ENCODE measurements around the gene CFAP52.
"Not testable (repeated sequence)": the region's sequence is repeated elsewhere in the genome, so short reads cannot be mapped to it uniquely, and the experiment has no call there.

The CFAP52 gene

GRCh38 chr17:9553181-9553580 lies 23.3 kb upstream of the CFAP52 start:
- Histone ChIP-seq H3K9me3 (ENCODE audit: insufficient read depth, low read length) (no peaks in the 10 kb centered on the region), H3K9me2 (replicated peaks; ENCODE audit: insufficient read depth, low read length) (no peaks in the 10 kb centered on the region), H3K79me2 (ENCODE audit: insufficient read depth, low read length) (no peaks in the 10 kb centered on the region), H3K27me3 (ENCODE audit: low read length) (no peaks in the 10 kb centered on the region), H3F3A (ENCODE audit: insufficient read depth) (no peaks in the 10 kb centered on the region), H3K9ac (ENCODE audit: low read length) (no peak overlapping the region), H3K36me3 (ENCODE audit: low read length) (no peaks in the 10 kb centered on the region; the same call in 1 of the 2 replicates), H3K27ac (ENCODE audit: low read depth, low read length) (no peak overlapping the region), H2AFZ (ENCODE audit: low read depth, low read length, severe bottlenecking) (no peak overlapping the region), H3K4me2 (ENCODE audit: low read depth, low read length, poor library complexity, severe bottlenecking) (no peak overlapping the region), H4K20me1 (ENCODE audit: low read depth, low read length) (no peaks in the 10 kb centered on the region), H3K4me3 (ENCODE audit: insufficient read depth, low read length, poor library complexity, severe bottlenecking) (no peak overlapping the region)
- no peak for TF ChIP-seq CTCF (IDR thresholded peaks at IDR 0.05; ENCODE audit: insufficient read depth, low read length, poor library complexity, severe bottlenecking)
- no peak for TF ChIP-seq EZH2phosphoT487 (conservative IDR thresholded peaks at IDR 0.05; ENCODE audit: low read length)

GRCh38 chr17:9553596-9553995 lies 22.8 kb upstream of the CFAP52 start:
- Histone ChIP-seq H3K79me2 (ENCODE audit: insufficient read depth, low read length) (no peaks in the 10 kb centered on the region), H3K9me3 (ENCODE audit: insufficient read depth, low read length) (no peaks in the 10 kb centered on the region), H3K4me2 (ENCODE audit: low read depth, low read length, poor library complexity, severe bottlenecking) (no peak overlapping the region), H3K36me3 (ENCODE audit: low read length) (no peaks in the 10 kb centered on the region; the same call in 1 of the 2 replicates), H3K27me3 (ENCODE audit: low read length) (no peaks in the 10 kb centered on the region), H3K4me3 (ENCODE audit: insufficient read depth, low read length, poor library complexity, severe bottlenecking) (no peak overlapping the region), H3K27ac (ENCODE audit: low read depth, low read length) (no peak overlapping the region), H3F3A (ENCODE audit: insufficient read depth) (no peaks in the 10 kb centered on the region), H4K20me1 (ENCODE audit: low read depth, low read length) (no peaks in the 10 kb centered on the region), H2AFZ (ENCODE audit: low read depth, low read length, severe bottlenecking) (no peak overlapping the region), H3K9ac (ENCODE audit: low read length) (no peak overlapping the region), H3K9me2 (replicated peaks; ENCODE audit: insufficient read depth, low read length) (no peaks in the 10 kb centered on the region)
- no peak for TF ChIP-seq EZH2phosphoT487 (conservative IDR thresholded peaks at IDR 0.05; ENCODE audit: low read length)
- no peak for TF ChIP-seq CTCF (IDR thresholded peaks at IDR 0.05; ENCODE audit: insufficient read depth, low read length, poor library complexity, severe bottlenecking)

GRCh38 chr17:9554715-9555114 lies 21.7 kb upstream of the CFAP52 start:
- not testable (repeated sequence) for H3K27me3 ChIP-seq (ENCODE audit: low read length); H3K36me3 ChIP-seq (ENCODE audit: low read length); H3K9me2 ChIP-seq (replicated peaks; ENCODE audit: insufficient read depth, low read length); H3K27ac ChIP-seq (ENCODE audit: low read depth, low read length); H3K4me2 ChIP-seq (ENCODE audit: low read depth, low read length, poor library complexity, severe bottlenecking); H3K9ac ChIP-seq (ENCODE audit: low read length); H4K20me1 ChIP-seq (ENCODE audit: low read depth, low read length); H3K9me3 ChIP-seq (ENCODE audit: insufficient read depth, low read length); H2AFZ ChIP-seq (ENCODE audit: low read depth, low read length, severe bottlenecking); H3K79me2 ChIP-seq (ENCODE audit: insufficient read depth, low read length); H3F3A ChIP-seq (ENCODE audit: insufficient read depth); H3K4me3 ChIP-seq (ENCODE audit: insufficient read depth, low read length, poor library complexity, severe bottlenecking)

- Histone ChIP-seq H3K27ac (ENCODE audit: low read depth, low read length) (no peak overlapping the region), H3K4me2 (ENCODE audit: low read depth, low read length, poor library complexity, severe bottlenecking) (no peak overlapping the region), H3K9me3 (ENCODE audit: insufficient read depth, low read length) (no peaks in the 10 kb centered on the region), H3K36me3 (ENCODE audit: low read length) (no peaks in the 10 kb centered on the region; the same call in 1 of the 2 replicates), H3K4me3 (ENCODE audit: insufficient read depth, low read length, poor library complexity, severe bottlenecking) (no peak overlapping the region), H4K20me1 (ENCODE audit: low read depth, low read length) (no peaks in the 10 kb centered on the region), H3F3A (ENCODE audit: insufficient read depth) (no peaks in the 10 kb centered on the region), H3K9ac (ENCODE audit: low read length) (no peak overlapping the region), H3K79me2 (ENCODE audit: insufficient read depth, low read length) (0 out of 2 replicates have a peak, but pooled peaks cover 12% of the 10 kb centered on the region), H3K27me3 (ENCODE audit: low read length) (no peaks in the 10 kb centered on the region), H3K9me2 (replicated peaks; ENCODE audit: insufficient read depth, low read length) (no peaks in the 10 kb centered on the region), H2AFZ (ENCODE audit: low read depth, low read length, severe bottlenecking) (no peak overlapping the region)
- no peak for TF ChIP-seq EZH2phosphoT487 (conservative IDR thresholded peaks at IDR 0.05; ENCODE audit: low read length)
Measured at GRCh38 chr17:9557161-9557755, 19.2 kb upstream of the CFAP52 start.
